Liver (tissue), 9 donors: ENCODE data around the gene RBMS3. TPM values are rescaled to one million over a fixed set of nuclear protein-coding genes. Genes with fewer than 3 reads are reported as not detected.

ENCODE experiments used
- DNase-seq: peaks from one replicate; pipeline ENCODE4 v3.0.0-alpha.2; 2017; ENCODE audit warnings: low spot score
- H3K27ac ChIP-seq, 2 donors: one replicate each; pipeline ENCODE4 v1.7.0; 2013; ENCODE audit warnings: inconsistent platforms in 2 of 2, low read length in 2 of 2, control low read depth in 1 of 2, low read depth in 1 of 2, mild to moderate bottlenecking in 1 of 2
- H3K27me3 ChIP-seq, 4 donors: one replicate each; pipeline versions ENCODE4 v1.6.1 to v1.7.0; 2013; ENCODE audit warnings: low read length in 3 of 4, inconsistent platforms in 1 of 4, mild to moderate bottlenecking in 1 of 4, moderate library complexity in 1 of 4; ENCODE audit not compliant: control insufficient read depth in 4 of 4, insufficient read depth in 4 of 4
- H3K36me3 ChIP-seq, 4 donors: one replicate each; pipeline versions ENCODE4 v1.6.1 to v1.7.0; 2013; ENCODE audit warnings: low read length in 3 of 4, mild to moderate bottlenecking in 3 of 4, low read depth in 1 of 4, moderate library complexity in 1 of 4; ENCODE audit not compliant: control insufficient read depth in 4 of 4, insufficient read depth in 3 of 4
- H3K4me1 ChIP-seq, 4 donors: one replicate each; pipeline versions ENCODE4 v1.6.1 to v1.7.0; 2013; ENCODE audit warnings: low read length in 3 of 4, mild to moderate bottlenecking in 3 of 4, moderate library complexity in 1 of 4; ENCODE audit not compliant: control insufficient read depth in 4 of 4, insufficient read depth in 4 of 4
- H3K4me3 ChIP-seq, 3 donors: one replicate each; pipeline versions ENCODE4 v1.6.1 to v1.7.0; 2013; ENCODE audit warnings: low read length in 3 of 3, control low read depth in 1 of 3, low read depth in 1 of 3, mild to moderate bottlenecking in 1 of 3
- H3K9ac ChIP-seq, 2 donors: one replicate each; pipeline ENCODE4 v1.7.0; 2013; ENCODE audit warnings: low read length in 2 of 2, mild to moderate bottlenecking in 2 of 2, moderate library complexity in 2 of 2, control low read depth in 1 of 2, low read depth in 1 of 2
- H3K9me3 ChIP-seq, 4 donors: one replicate each; pipeline versions ENCODE4 v1.6.1 to v1.7.0; 2013; ENCODE audit warnings: low read length in 3 of 4; ENCODE audit not compliant: control insufficient read depth in 4 of 4
- EGR1 ChIP-seq, 2 donors: IDR thresholded peaks; 2 replicates each; pipeline ENCODE4 v1.6.1; 2016 to 2018; ENCODE audit warnings: antibody characterized with exemption in 2 of 2, low read depth in 2 of 2
- FOXA1 ChIP-seq: IDR thresholded peaks from 2 replicates; pipeline ENCODE4 v1.6.1; 2016; ENCODE audit warnings: antibody characterized with exemption
- FOXA2 ChIP-seq: IDR thresholded peaks from 2 replicates; pipeline ENCODE4 v1.6.1; 2016; ENCODE audit warnings: antibody characterized with exemption
- GABPA ChIP-seq, 2 donors: IDR thresholded peaks in 1 of 2; conservative IDR thresholded peaks in 1 of 2; 2 replicates each; pipeline ENCODE4 v1.6.1; 2016; ENCODE audit warnings: antibody characterized with exemption in 2 of 2, mild to moderate bottlenecking in 1 of 2, moderate library complexity in 1 of 2
- HNF4A ChIP-seq, 2 donors: conservative IDR thresholded peaks; 2 replicates each; pipeline ENCODE4 v1.6.1; 2016; ENCODE audit warnings: antibody characterized with exemption in 2 of 2, mild to moderate bottlenecking in 2 of 2
- HNF4G ChIP-seq: IDR thresholded peaks from 2 replicates; pipeline ENCODE4 v1.6.1; 2016; ENCODE audit warnings: antibody characterized with exemption
- JUND ChIP-seq, 2 donors: IDR thresholded peaks; 2 replicates each; pipeline ENCODE4 v1.6.1; 2016; ENCODE audit warnings: antibody characterized with exemption in 2 of 2
- NR2F2 ChIP-seq: IDR thresholded peaks from 2 replicates; pipeline ENCODE4 v1.6.1; 2016; ENCODE audit warnings: antibody characterized with exemption
- RAD21 ChIP-seq, 2 donors: IDR thresholded peaks; 2 replicates each; pipeline ENCODE4 v1.6.1; 2016; ENCODE audit warnings: antibody characterized with exemption in 2 of 2, mild to moderate bottlenecking in 2 of 2
- REST ChIP-seq: IDR thresholded peaks from 2 replicates; pipeline ENCODE4 v1.6.1; 2016; ENCODE audit warnings: antibody characterized with exemption, mild to moderate bottlenecking
- RXRA ChIP-seq, 2 donors: IDR thresholded peaks; 2 replicates each; pipeline ENCODE4 v1.6.1; 2017 to 2018; ENCODE audit warnings: antibody characterized with exemption in 2 of 2, mild to moderate bottlenecking in 1 of 2
- SP1 ChIP-seq: IDR thresholded peaks from 2 replicates; pipeline ENCODE4 v1.6.1; 2018; ENCODE audit warnings: antibody characterized with exemption, mild to moderate bottlenecking
- TAF1 ChIP-seq: conservative IDR thresholded peaks from 2 replicates; pipeline ENCODE4 v1.6.1; 2016; ENCODE audit warnings: antibody characterized with exemption, mild to moderate bottlenecking
- YY1 ChIP-seq: IDR thresholded peaks from 2 replicates; pipeline ENCODE4 v1.6.1; 2016; ENCODE audit warnings: antibody characterized with exemption, mild to moderate bottlenecking
- WGBS: extraction: QIAGEN DNeasy Blood & Tissue Kit; methylation state at CpG from one replicate; pipeline ENCODE4 v1.1.7; 2013; 5-methylcytosine and 5-hydroxymethylcytosine counted together
- polyA plus RNA-seq, 2 donors: library from polyadenylated mRNA; stranded (reverse) in 1 of 2; unstranded in 1 of 2; fragments of 200-250 nt in 1 of 2; fragments of >200 nt in 1 of 2; fragmentation: Nextera tagmentation in 1 of 2; extraction: Ambion mirVana in 1 of 2; gene quantifications; one replicate each; pipeline versions ENCODE4 v1.2.1 to v1.2.3, GENCODE V29; 2013 to 2015
- total RNA-seq, 2 donors: library from RNA; depleted of rRNA; stranded (reverse); fragments of >200 nt; gene quantifications; one replicate each; pipeline ENCODE4 v1.2.3, GENCODE V29; 2014
- TF ChIP-seq, protein P1 (sequence below): fragments of 150-350 bp; IDR thresholded peaks from 2 replicates; pipeline ENCODE4 v1.5.1; 2017; ENCODE audit warnings: improper control_type of control experiment, low read depth, low read length; ENCODE audit not compliant: missing input control
- TF ChIP-seq, protein P2 (sequence below): IDR thresholded peaks from 2 replicates; pipeline ENCODE4 v1.6.1; 2016; ENCODE audit warnings: antibody characterized with exemption
- TF ChIP-seq, protein P3 (sequence below): IDR thresholded peaks from 2 replicates; pipeline ENCODE4 v1.6.1; 2016; ENCODE audit warnings: antibody characterized with exemption
- TF ChIP-seq, protein P4 (sequence below): IDR thresholded peaks from 2 replicates; pipeline ENCODE4 v1.6.1; 2016; ENCODE audit warnings: antibody characterized with exemption
- donor health status: healthy.
- donor health status: healthy.
- donor health status: healthy.
- donor health status: healthy.
- donor health status: healthy.

The RBMS3 gene
- total and polyA plus RNA-seq, 4 donors, result 1.2 to 14.9 (median 9.3) TPM

DNA sequence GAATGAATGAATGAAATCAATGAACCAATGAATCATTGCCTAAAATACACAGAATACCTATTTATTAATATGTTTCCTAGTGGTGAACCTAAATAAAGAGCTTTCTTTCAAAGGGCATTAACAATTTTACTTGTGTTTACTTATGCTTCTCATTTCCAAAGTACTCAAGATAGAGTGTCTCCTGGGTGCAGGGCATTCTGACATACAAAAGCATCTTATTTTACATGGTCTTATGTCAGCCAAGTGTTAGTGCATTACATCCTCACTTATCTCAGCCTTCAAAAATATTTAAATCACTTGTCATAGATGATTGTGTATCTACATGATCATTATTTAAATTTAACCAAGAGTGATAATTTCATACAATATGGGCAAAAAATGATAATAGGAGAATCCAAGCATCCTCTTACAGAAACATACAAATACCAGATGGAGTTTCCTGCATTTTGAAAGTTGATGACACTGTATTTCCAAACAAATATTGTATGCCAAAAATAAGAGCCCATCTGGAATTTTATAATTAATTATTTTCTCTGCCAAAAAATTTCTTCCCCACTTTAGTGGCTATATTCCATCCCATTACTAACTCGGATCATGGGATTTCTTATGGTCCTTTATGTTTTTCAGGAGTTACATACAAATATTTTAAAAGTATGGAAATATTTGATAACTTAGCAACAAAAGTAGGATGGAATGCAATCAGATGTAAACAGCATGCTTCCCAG is 279.0 kb downstream of the RBMS3 start:
- H3K4me3 ChIP-seq, result no peak overlapping the region
- H3K4me1 ChIP-seq, result no peaks in the 10 kb centered on the region
- H3K36me3 ChIP-seq, result no peaks in the 10 kb centered on the region
- 67% methylated on average over 1 of the region's 1 CpG for WGBS
- H3K27me3 ChIP-seq, result peaks cover 0 to 3% (median 0%) of the 10 kb centered on the region in 4 donors
- H3K27ac ChIP-seq, result no peak overlapping the region
- TF ChIP-seq, protein P1, sequence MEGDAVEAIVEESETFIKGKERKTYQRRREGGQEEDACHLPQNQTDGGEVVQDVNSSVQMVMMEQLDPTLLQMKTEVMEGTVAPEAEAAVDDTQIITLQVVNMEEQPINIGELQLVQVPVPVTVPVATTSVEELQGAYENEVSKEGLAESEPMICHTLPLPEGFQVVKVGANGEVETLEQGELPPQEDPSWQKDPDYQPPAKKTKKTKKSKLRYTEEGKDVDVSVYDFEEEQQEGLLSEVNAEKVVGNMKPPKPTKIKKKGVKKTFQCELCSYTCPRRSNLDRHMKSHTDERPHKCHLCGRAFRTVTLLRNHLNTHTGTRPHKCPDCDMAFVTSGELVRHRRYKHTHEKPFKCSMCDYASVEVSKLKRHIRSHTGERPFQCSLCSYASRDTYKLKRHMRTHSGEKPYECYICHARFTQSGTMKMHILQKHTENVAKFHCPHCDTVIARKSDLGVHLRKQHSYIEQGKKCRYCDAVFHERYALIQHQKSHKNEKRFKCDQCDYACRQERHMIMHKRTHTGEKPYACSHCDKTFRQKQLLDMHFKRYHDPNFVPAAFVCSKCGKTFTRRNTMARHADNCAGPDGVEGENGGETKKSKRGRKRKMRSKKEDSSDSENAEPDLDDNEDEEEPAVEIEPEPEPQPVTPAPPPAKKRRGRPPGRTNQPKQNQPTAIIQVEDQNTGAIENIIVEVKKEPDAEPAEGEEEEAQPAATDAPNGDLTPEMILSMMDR, result no peak
- TF ChIP-seq FOXA2 (no peak), EGR1 (IDR thresholded peaks at IDR 0.05; ENCODE audit: low read depth in 2 of 2) (no peak), HNF4G (no peak), NR2F2 (no peak), HNF4A (conservative IDR thresholded peaks at IDR 0.05) (no peak), REST (no peak), FOXA1 (no peak), GABPA (IDR thresholded peaks at IDR 0.05 in 1 of 2, conservative IDR thresholded peaks at IDR 0.05 in 1 of 2) (no peak), SP1 (no peak), RAD21 (IDR thresholded peaks at IDR 0.05) (no peak), TAF1 (no peak), RXRA (IDR thresholded peaks at IDR 0.05) (no peak), JUND (IDR thresholded peaks at IDR 0.05) (no peak), YY1 (no peak)
- TF ChIP-seq, protein P2, sequence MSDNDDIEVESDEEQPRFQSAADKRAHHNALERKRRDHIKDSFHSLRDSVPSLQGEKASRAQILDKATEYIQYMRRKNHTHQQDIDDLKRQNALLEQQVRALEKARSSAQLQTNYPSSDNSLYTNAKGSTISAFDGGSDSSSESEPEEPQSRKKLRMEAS, result no peak
- TF ChIP-seq, protein P3, sequence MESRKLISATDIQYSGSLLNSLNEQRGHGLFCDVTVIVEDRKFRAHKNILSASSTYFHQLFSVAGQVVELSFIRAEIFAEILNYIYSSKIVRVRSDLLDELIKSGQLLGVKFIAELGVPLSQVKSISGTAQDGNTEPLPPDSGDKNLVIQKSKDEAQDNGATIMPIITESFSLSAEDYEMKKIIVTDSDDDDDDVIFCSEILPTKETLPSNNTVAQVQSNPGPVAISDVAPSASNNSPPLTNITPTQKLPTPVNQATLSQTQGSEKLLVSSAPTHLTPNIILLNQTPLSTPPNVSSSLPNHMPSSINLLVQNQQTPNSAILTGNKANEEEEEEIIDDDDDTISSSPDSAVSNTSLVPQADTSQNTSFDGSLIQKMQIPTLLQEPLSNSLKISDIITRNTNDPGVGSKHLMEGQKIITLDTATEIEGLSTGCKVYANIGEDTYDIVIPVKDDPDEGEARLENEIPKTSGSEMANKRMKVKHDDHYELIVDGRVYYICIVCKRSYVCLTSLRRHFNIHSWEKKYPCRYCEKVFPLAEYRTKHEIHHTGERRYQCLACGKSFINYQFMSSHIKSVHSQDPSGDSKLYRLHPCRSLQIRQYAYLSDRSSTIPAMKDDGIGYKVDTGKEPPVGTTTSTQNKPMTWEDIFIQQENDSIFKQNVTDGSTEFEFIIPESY, result no peak
- TF ChIP-seq, protein P4, sequence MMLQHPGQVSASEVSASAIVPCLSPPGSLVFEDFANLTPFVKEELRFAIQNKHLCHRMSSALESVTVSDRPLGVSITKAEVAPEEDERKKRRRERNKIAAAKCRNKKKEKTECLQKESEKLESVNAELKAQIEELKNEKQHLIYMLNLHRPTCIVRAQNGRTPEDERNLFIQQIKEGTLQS, result no peak
- H3K9me3 ChIP-seq, result no peaks in the 10 kb centered on the region
- no peak for DNase-seq
- no peak overlapping the region for H3K9ac ChIP-seq
